ENCODE results near the gene G6PD. TPM values are rescaled to one million over a fixed set of nuclear protein-coding genes. Genes with fewer than 3 reads are reported as not detected.

The G6PD gene
- total RNA-seq, 6 donors from 2014 or later: 50.4 to 112 (median 81.7) TPM

DNA sequence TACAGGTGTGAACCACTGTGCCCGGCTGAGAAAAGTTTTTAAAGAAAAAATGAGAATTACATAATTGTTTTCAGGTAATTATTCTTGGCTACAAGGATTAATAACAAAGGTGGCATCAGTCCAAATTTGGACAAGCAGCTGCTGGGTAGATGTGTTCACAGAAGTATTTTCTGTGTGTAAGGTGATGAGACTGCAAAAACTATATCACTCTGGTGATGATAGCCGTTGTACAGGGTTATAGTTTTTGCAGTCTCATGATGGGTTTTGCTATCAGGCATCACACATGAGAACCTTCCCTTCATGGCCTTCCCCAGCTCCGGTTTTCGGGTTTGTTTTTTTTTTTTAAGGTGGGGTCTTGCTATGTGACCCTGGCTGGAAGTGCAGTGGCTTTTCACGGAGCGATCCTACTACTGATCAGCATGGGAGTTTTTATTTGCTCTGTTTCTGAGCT lies 51.1 kb downstream of the G6PD start:
- no peak overlapping the region for H3K4me3 ChIP-seq
- H3K4me1 ChIP-seq: peaks cover 0 to 7% (median 0%) of the 10 kb centered on the region in 4 donors
- no peaks in the 10 kb centered on the region for H3K36me3 ChIP-seq
- TF ChIP-seq EP300 (IDR thresholded peaks at IDR 0.05): no peak
- DNase-seq (no peak), ATAC-seq (ENCODE audit: low FRiP score in 2 of 2) (no peak)
- H3K9me3 ChIP-seq: no peaks in the 10 kb centered on the region
- 75 to 78% methylated on average over 6 of the region's 6 CpGs for WGBS, 2 donors
- H3K27me3 ChIP-seq: no peaks in the 10 kb centered on the region
- H3K27ac ChIP-seq: no peak overlapping the region

DNA sequence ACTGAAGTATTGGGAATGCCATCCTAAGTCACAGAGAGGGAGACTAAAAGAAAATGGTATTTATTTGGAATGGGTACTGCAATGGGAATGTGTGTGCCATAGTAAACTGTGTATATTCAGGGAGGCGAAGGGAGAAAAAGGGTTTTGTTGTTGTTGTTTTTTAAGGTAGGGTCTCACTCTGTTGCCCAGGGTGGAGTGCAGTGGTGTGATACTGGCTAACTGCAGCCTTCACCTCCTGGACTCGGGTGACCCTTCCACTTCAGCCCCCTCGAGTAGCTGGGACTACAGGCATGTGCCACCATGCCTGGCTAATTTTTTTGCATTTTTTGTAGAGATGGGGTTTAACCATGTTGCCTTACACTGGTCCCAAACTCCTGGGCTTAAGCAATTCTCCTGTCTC lies 51.9 kb downstream of the G6PD start:
- Histone ChIP-seq H3K9me3 (no peaks in the 10 kb centered on the region), H3K27ac (no peak overlapping the region), H3K36me3 (no peaks in the 10 kb centered on the region), H3K4me1 (peaks cover 0 to 11% (median 0%) of the 10 kb centered on the region in 4 donors), H3K27me3 (no peaks in the 10 kb centered on the region), H3K4me3 (no peak overlapping the region)
- no peak for TF ChIP-seq EP300 (IDR thresholded peaks at IDR 0.05)
- no peak for TF ChIP-seq CTCF (IDR thresholded peaks at IDR 0.05)
- no peak for TF ChIP-seq POLR2A (IDR thresholded peaks at IDR 0.05)
- TF ChIP-seq POLR2AphosphoS5 (IDR thresholded peaks at IDR 0.05): no peak
- WGBS, 2 donors: 70 to 86% methylated on average over 3 of the region's 3 CpGs
- DNase-seq (no peak), ATAC-seq (ENCODE audit: low FRiP score in 2 of 2) (no peak)

DNA sequence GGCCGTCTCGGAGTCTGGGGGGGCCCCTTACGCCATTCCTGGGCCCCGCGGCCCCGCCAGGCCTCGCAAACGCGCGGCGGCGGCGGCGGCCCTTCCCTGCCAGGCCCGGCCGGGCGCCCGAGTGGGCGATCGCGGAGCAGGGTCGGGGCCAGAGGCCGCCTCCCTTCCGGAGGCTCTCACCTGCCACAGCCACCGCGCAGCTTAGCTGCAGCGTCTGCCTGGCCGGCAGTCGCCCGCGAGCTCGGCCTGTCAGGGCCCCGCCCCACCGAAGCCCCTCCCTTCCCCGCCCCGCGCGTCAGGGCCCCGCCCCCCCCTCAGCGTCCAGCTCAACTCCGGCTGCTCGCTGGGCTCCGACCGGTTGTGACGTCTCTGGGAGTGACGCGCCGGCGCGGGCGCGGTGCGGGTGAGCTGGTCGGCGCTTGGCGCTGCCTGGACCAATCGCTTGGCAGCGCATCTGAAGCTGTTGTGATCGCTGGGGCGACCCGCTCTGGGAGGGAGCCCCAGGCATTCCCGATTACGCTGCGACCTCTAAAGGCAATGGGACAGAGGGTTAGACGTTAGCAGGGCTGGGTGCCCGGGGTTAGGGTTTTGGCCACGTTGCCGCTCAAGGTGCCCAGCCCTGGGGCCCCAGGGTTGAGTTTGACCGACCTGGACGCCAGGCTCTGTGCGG lies 56.1 kb downstream of the G6PD start, which contains the start of gene SLC10A3:
SLC10A3 (minus strand) TSS at position 216 of the 670 bp plus-strand sequence. CDS start 1,689 bp downstream, outside the sequence.
- 38% methylated on average over 41 of the region's 71 CpGs; no CpG with 5 or more reads in 1 of the 2 donors for WGBS, 2 donors
- H3K9me3 ChIP-seq: no peaks in the 10 kb centered on the region
- peaks cover 0 to 9% (median 2%) of the 10 kb centered on the region in 4 donors for H3K36me3 ChIP-seq
- H3K4me3 ChIP-seq: peak within 1 kb of the TSS; percentile 22 to 74 (median 60)
- peak within 1 kb of the TSS; percentile 88 to 93 (median 92) for H3K27ac ChIP-seq
- TF ChIP-seq POLR2A (IDR thresholded peaks at IDR 0.05) (peak in 3 of 4 donors; percentile 50 to 96 (median 83)), POLR2AphosphoS5 (IDR thresholded peaks at IDR 0.05) (peak; percentile 70 to 85), EP300 (IDR thresholded peaks at IDR 0.05) (no peak), CTCF (IDR thresholded peaks at IDR 0.05) (peak in 1 of 6 experiments; percentile 16)
- peaks cover 5 to 40% (median 11%) of the 10 kb centered on the region in 4 donors for H3K4me1 ChIP-seq
- no peaks in the 10 kb centered on the region for H3K27me3 ChIP-seq
- ATAC-seq (ENCODE audit: low FRiP score in 2 of 2) (peak; percentile 92 to 95), DNase-seq (peak; percentile 93 to 98)

- DNase-seq (no peak), ATAC-seq (ENCODE audit: low FRiP score in 2 of 2) (peak in 1 of 2 donors; percentile 30)
- WGBS, 2 donors: 0 to 30% methylated on average over 1 to 19 of the region's 19 CpGs
Measured at GRCh38 chrX:154490021-154490413, 56.6 kb downstream of the G6PD start.

More at GRCh38 chrX:154490021-154490413, 56.6 kb downstream of the G6PD start:
- H3K4me3 ChIP-seq: peak overlapping the region; percentile 22 to 74 (median 60)
- H3K4me1 ChIP-seq: peaks cover 5 to 46% (median 16%) of the 10 kb centered on the region in 4 donors
- H3K27me3 ChIP-seq: no peaks in the 10 kb centered on the region
- no peak for TF ChIP-seq POLR2A (IDR thresholded peaks at IDR 0.05)
- TF ChIP-seq EP300 (IDR thresholded peaks at IDR 0.05): no peak
- TF ChIP-seq POLR2AphosphoS5 (IDR thresholded peaks at IDR 0.05): no peak
- TF ChIP-seq CTCF (IDR thresholded peaks at IDR 0.05): no peak
- H3K36me3 ChIP-seq: peaks cover 0 to 9% (median 2%) of the 10 kb centered on the region in 4 donors
- H3K27ac ChIP-seq: peak overlapping the region; percentile 88 to 93 (median 92)
- H3K9me3 ChIP-seq: no peaks in the 10 kb centered on the region

All from upper lobe of left lung (tissue), 6 donors.